ENCODE results near the gene GET4.

GET4 gene

DNA sequence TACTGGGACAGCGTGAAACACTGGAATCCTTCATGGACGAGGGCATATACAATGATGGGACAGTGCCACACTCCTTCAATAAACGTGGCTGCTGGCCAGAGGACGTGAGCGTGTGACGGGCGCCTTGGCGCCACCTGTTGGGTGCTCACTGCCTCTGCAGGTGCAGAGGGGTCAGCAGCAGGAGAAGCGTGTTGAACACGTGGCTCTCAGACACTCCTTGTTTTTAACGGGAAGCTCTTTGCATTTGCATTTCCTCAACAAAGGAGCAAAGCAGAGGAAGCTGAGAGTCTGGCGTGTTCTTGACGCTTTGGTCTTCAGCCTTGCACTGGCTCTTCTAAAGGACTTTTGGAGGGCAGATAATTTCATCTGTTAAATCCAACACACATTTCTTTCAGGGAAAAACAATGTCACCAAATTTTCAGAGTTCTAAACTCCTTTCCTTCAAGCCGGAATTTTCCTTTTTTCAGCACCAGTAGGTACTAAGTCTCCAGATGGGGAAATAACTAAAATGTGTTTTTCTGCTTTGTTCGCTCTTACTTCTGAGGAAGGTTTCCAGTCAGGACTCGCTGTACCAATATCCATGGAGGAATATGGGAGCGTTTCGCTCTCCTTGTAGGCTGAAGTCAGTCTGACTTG is 2.9 kb upstream of the GET4 start:
- H3K36me3 Mint-ChIP-seq = peaks cover 5% of the 10 kb centered on the region
- peak overlapping the region; percentile 92 for H3K27ac Mint-ChIP-seq
- H3K9me3 Mint-ChIP-seq (ENCODE audit: low read depth) = no peaks in the 10 kb centered on the region
- H3K27me3 Mint-ChIP-seq = no peaks in the 10 kb centered on the region
- peak overlapping the region; percentile 27 for H3K4me3 Mint-ChIP-seq
- peaks cover 32% of the 10 kb centered on the region for H3K4me1 Mint-ChIP-seq (ENCODE audit: low read depth)

DNA sequence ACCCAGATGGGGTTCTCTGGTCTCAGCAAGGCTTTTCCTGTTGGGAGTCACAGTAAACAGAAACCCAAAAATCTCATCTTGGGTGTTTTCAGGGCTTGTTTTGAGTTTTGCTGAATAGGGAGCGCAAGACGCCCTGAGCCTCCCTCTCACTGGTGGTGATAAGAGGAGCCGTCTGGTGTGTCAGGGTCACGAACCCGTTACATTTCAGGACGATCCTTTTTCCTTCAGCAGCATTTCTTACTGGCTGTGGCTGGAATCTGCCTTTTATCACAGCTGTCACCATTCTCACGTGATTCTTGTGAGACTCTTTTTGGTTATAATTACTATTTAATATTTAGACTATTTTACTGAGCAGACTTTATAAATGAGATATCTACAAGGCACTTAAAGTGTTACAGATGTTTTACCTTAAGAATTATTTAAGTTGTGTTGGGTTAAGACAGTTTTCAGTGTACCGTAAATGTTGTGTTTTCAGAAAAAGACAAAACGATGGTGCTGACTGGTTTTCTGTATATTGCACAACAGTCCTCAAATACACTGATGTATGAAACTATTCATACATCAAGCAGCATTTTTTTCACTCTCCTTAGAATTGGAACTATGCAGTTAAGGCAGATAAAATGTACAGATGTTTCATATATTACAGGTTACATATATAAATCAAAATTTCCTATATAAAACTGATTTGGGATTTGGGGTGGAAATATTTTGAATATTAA is 2.2 kb upstream of the GET4 start:
- Mint-ChIP-seq H3K27ac (peak overlapping the region; percentile 92), H3K36me3 (peaks cover 5% of the 10 kb centered on the region), H3K27me3 (no peaks in the 10 kb centered on the region), H3K4me3 (no peak overlapping the region), H3K9me3 (ENCODE audit: low read depth) (no peaks in the 10 kb centered on the region), H3K4me1 (ENCODE audit: low read depth) (peaks cover 35% of the 10 kb centered on the region)

DNA sequence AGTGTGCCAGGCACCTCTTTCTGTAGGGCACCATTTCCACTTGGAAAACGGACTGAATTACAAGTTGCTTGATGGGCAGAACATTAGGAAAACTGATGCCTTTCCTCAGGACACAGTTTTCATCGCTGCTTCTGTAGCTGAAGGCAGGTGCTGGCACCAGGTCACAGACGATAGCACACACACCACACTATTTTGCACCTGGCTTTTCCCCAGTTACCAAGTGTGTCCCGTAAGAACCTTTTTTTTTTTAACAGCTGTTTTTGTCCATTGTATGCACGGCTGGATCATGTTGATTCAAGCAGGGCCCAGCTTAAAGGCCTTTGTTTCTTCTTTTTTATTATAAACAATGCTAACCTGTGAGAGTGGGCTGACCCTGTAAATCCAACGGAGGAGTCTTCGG is 1.3 kb upstream of the GET4 start:
- H3K4me3 Mint-ChIP-seq = peak overlapping the region; percentile 7
- no peaks in the 10 kb centered on the region for H3K9me3 Mint-ChIP-seq (ENCODE audit: low read depth)
- H3K27me3 Mint-ChIP-seq = no peaks in the 10 kb centered on the region
- peaks cover 35% of the 10 kb centered on the region for H3K4me1 Mint-ChIP-seq (ENCODE audit: low read depth)
- peak overlapping the region; percentile 16 for H3K27ac Mint-ChIP-seq
- H3K36me3 Mint-ChIP-seq = peaks cover 5% of the 10 kb centered on the region

DNA sequence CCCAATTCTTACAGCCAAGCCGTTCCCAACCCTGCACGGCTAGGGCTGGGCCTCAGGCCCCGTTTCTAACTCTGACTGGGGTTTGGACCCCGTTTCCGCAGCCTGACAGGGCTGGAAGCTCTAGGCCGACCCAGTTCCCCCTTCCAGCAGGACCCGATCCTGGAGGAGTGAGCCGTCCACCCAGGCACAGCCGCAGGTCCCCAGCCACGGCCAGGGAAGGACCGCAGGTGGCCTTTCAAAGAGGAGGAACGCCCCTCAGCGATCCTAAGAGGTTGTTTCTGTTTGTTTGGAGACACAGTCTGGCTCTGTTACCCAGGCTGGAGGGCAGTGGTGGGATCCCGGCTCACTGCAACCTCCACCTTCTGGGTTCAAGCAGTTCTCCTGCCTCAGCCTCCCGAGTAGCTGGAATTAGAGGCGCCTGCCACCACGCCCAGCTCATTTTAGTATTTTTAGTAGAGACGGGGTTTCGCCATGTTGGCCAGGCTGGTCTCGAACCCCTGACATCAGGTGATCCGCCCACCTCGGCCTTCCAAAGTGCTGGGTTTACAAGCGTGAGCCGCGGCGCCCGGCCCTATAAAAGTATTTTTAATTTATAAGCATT is 778 bp upstream of the GET4 start:
- Mint-ChIP-seq H3K27ac (peak overlapping the region; percentile 58), H3K9me3 (ENCODE audit: low read depth) (no peaks in the 10 kb centered on the region), H3K36me3 (peaks cover 5% of the 10 kb centered on the region), H3K4me3 (no peak overlapping the region), H3K27me3 (no peaks in the 10 kb centered on the region), H3K4me1 (ENCODE audit: low read depth) (peaks cover 38% of the 10 kb centered on the region)

DNA sequence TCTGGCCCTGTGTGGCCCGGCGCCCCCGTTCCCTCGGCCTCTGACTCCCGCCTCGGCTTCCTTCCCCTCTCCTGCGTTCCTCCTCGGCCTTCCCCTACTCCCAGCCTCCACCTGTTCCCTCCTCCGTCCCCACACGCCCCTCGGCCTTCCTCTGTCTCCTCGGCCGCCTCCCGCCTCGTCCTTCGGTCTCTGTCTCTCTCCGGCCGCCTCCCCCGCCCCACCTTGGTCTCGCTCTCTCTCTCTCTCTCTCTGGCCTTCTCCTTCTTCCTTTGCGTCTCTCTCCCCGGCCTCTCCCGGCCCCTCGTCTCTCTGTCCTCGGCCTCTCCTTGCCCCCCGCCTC is 588 bp downstream of the GET4 start:
- peak overlapping the region; percentile 91 for H3K4me3 Mint-ChIP-seq
- H3K27ac Mint-ChIP-seq = peak overlapping the region; percentile 76
- H3K36me3 Mint-ChIP-seq = peaks cover 5% of the 10 kb centered on the region
- H3K27me3 Mint-ChIP-seq = no peaks in the 10 kb centered on the region
- H3K4me1 Mint-ChIP-seq (ENCODE audit: low read depth) = peaks cover 46% of the 10 kb centered on the region
- no peaks in the 10 kb centered on the region for H3K9me3 Mint-ChIP-seq (ENCODE audit: low read depth)

- no peaks in the 10 kb centered on the region for H3K9me3 Mint-ChIP-seq (ENCODE audit: low read depth)
- peak overlapping the region; percentile 93 for H3K4me3 Mint-ChIP-seq
- peaks cover 5% of the 10 kb centered on the region for H3K36me3 Mint-ChIP-seq
- H3K4me1 Mint-ChIP-seq (ENCODE audit: low read depth) = peaks cover 47% of the 10 kb centered on the region
- peak overlapping the region; percentile 85 for H3K27ac Mint-ChIP-seq
- no peaks in the 10 kb centered on the region for H3K27me3 Mint-ChIP-seq
Measured at GRCh38 chr7:877312-878232, 1.2 kb downstream of the GET4 start.

GRCh38 chr7:879093-879492 is 2.7 kb downstream of the GET4 start:
- Mint-ChIP-seq H3K27ac (peak overlapping the region; percentile 66), H3K9me3 (ENCODE audit: low read depth) (no peaks in the 10 kb centered on the region), H3K4me3 (peak overlapping the region; percentile 93), H3K4me1 (ENCODE audit: low read depth) (peaks cover 41% of the 10 kb centered on the region), H3K27me3 (no peaks in the 10 kb centered on the region), H3K36me3 (peaks cover 2% of the 10 kb centered on the region)

GRCh38 chr7:879706-880105 is 3.4 kb downstream of the GET4 start:
- Mint-ChIP-seq H3K4me3 (no peak overlapping the region), H3K27me3 (no peaks in the 10 kb centered on the region), H3K27ac (no peak overlapping the region), H3K4me1 (ENCODE audit: low read depth) (peaks cover 42% of the 10 kb centered on the region), H3K9me3 (ENCODE audit: low read depth) (no peaks in the 10 kb centered on the region), H3K36me3 (peaks cover 2% of the 10 kb centered on the region)

- Mint-ChIP-seq H3K36me3 (peaks cover 2% of the 10 kb centered on the region), H3K4me1 (ENCODE audit: low read depth) (peaks cover 43% of the 10 kb centered on the region), H3K27ac (no peak overlapping the region), H3K4me3 (peak overlapping the region; percentile 30), H3K9me3 (ENCODE audit: low read depth) (no peaks in the 10 kb centered on the region), H3K27me3 (no peaks in the 10 kb centered on the region)
Measured at GRCh38 chr7:880450-880849, 4.1 kb downstream of the GET4 start.

- no peak overlapping the region for H3K27ac Mint-ChIP-seq
- no peaks in the 10 kb centered on the region for H3K9me3 Mint-ChIP-seq (ENCODE audit: low read depth)
- H3K4me1 Mint-ChIP-seq (ENCODE audit: low read depth) = peaks cover 43% of the 10 kb centered on the region
- no peaks in the 10 kb centered on the region for H3K27me3 Mint-ChIP-seq
- H3K36me3 Mint-ChIP-seq = peaks cover 2% of the 10 kb centered on the region
- H3K4me3 Mint-ChIP-seq = peak overlapping the region; percentile 35
Measured at GRCh38 chr7:881441-882234, 5.3 kb downstream of the GET4 start.

- H3K9me3 Mint-ChIP-seq (ENCODE audit: low read depth) = no peaks in the 10 kb centered on the region
- peaks cover 43% of the 10 kb centered on the region for H3K4me1 Mint-ChIP-seq (ENCODE audit: low read depth)
- H3K27ac Mint-ChIP-seq = no peak overlapping the region
- H3K27me3 Mint-ChIP-seq = no peaks in the 10 kb centered on the region
- H3K36me3 Mint-ChIP-seq = peaks cover 2% of the 10 kb centered on the region
- no peak overlapping the region for H3K4me3 Mint-ChIP-seq
Measured at GRCh38 chr7:882336-883035, 6.1 kb downstream of the GET4 start.

- H3K4me3 Mint-ChIP-seq = no peak overlapping the region
- H3K9me3 Mint-ChIP-seq (ENCODE audit: low read depth) = no peaks in the 10 kb centered on the region
- H3K27me3 Mint-ChIP-seq = no peaks in the 10 kb centered on the region
- peaks cover 40% of the 10 kb centered on the region for H3K4me1 Mint-ChIP-seq (ENCODE audit: low read depth)
- no peaks in the 10 kb centered on the region for H3K36me3 Mint-ChIP-seq
- H3K27ac Mint-ChIP-seq = no peak overlapping the region
Measured at GRCh38 chr7:883055-884021, 7.0 kb downstream of the GET4 start.
